Measurements from ENCODE around the gene STK17A.

DNA sequence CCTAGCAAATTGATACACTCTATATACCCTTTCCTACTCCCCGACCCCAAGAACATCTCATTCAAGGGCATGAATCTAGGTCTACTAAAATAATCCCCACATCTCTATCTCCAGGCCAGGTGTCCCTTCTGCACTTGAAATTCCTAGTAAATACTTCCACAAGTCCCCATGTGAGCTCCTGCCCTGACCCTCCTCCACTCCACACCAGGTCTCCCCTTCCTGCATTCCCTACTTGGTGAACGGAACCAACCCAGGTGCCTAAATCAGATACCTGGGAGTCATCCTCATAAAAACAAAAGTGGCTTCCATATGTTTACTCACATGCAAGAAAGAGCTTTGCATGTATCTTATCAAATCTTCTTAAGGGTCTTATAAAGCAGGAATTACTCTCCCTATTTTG lies 77.2 kb downstream of the STK17A start:
- TF ChIP-seq CTCF (conservative IDR thresholded peaks at IDR 0.05 in 1 of 2, IDR thresholded peaks at IDR 0.05 in 1 of 2; ENCODE audit: low read depth in 1 of 2, low read length in 2 of 2) (no peak), EZH2 (IDR thresholded peaks at IDR 0.05; ENCODE audit: low read length, missing control alignments) (no peak)
